NCI-H1694 treated with DMSO at 0.1 percent for 48 hours (cell line): ENCODE data around the gene SCN5A.
"Not testable (repeated sequence)": the region's sequence is repeated elsewhere in the genome, so short reads cannot be mapped to it uniquely, and the experiment has no call there.

ENCODE experiments used
- DNase-seq: peaks from one replicate; lab custom pipeline; 2025; lab: John Stamatoyannopoulos, UW

Gene SCN5A

GRCh38 chr3:38578081-38578475, 71.4 kb downstream of the SCN5A start:
- DNase-seq = no peak

- DNase-seq = no peak
Observed at GRCh38 chr3:38577371-38578080, 72.0 kb downstream of the SCN5A start.

- no peak for DNase-seq
Observed at GRCh38 chr3:38576526-38577370, 72.7 kb downstream of the SCN5A start.

- DNase-seq = no peak
Observed at GRCh38 chr3:38576131-38576525, 73.4 kb downstream of the SCN5A start.

- no peak for DNase-seq
Observed at GRCh38 chr3:38575279-38575843, 74.1 kb downstream of the SCN5A start.

- DNase-seq = peak; percentile 5
Observed at GRCh38 chr3:38574411-38575278, 74.8 kb downstream of the SCN5A start.

GRCh38 chr3:38573556-38573955, 75.9 kb downstream of the SCN5A start:
- DNase-seq = peak; percentile 48

GRCh38 chr3:38573111-38573510, 76.4 kb downstream of the SCN5A start:
- DNase-seq = no peak

- DNase-seq = no peak
Observed at GRCh38 chr3:38567498-38567897, 82.0 kb downstream of the SCN5A start.

- DNase-seq = not testable (repeated sequence)
Observed at GRCh38 chr3:38566794-38567193, 82.7 kb downstream of the SCN5A start.

GRCh38 chr3:38566215-38566528, 83.3 kb downstream of the SCN5A start:
- DNase-seq = no peak

GRCh38 chr3:38565339-38566214, 83.9 kb downstream of the SCN5A start:
- DNase-seq = no peak

- no peak for DNase-seq
Observed at GRCh38 chr3:38564631-38565338, 84.7 kb downstream of the SCN5A start.

GRCh38 chr3:38563886-38564270, 85.6 kb downstream of the SCN5A start:
- DNase-seq = no peak

GRCh38 chr3:38563070-38563885, 86.2 kb downstream of the SCN5A start:
- no peak for DNase-seq

- no peak for DNase-seq
Observed at GRCh38 chr3:38562467-38562925, 87.0 kb downstream of the SCN5A start.

GRCh38 chr3:38561746-38562466, 87.6 kb downstream of the SCN5A start:
- DNase-seq = no peak

GRCh38 chr3:38560996-38561717, 88.3 kb downstream of the SCN5A start:
- DNase-seq = no peak
